ENCODE data around the gene ZCCHC17. TPM values are rescaled to one million over a fixed set of nuclear protein-coding genes. Genes with fewer than 3 reads are reported as not detected.
"Not testable (repeated sequence)": the region's sequence is repeated elsewhere in the genome, so short reads cannot be mapped to it uniquely, and the experiment has no call there.

Gene ZCCHC17
- total and polyA plus RNA-seq, 2 donors (not counting 3 experiments of a cell fraction or from before 2014, with no cell fraction given), result 32.0 to 41.4 TPM

GRCh38 chr1:31273619-31274018, 23.2 kb upstream of the ZCCHC17 start:
- H3K9ac ChIP-seq (replicated peaks; ENCODE audit: extremely low read depth, insufficient read depth, low read length), result no peak overlapping the region
- no peaks in the 10 kb centered on the region for H3K9me1 ChIP-seq (replicated peaks; ENCODE audit: control insufficient read depth, extremely low read depth, insufficient read depth, low read length)
- CTCF ChIA-PET, result interaction anchor here (1.3 to 1.8 kb wide), 2 partner anchors 10 kb away, joined by 4 read pairs; no protein-coding TSS in a partner anchor
- peaks cover 7% of the 10 kb centered on the region for H3K4me1 ChIP-seq (ENCODE audit: control insufficient read depth, extremely low read depth, insufficient read depth, low read length)
- intact Hi-C loops (cut with micrococcal nuclease), result loop anchor here (5.0 kb wide), 1 partner anchor 91 kb away; no protein-coding TSS in a partner anchor
- DNase-seq (ENCODE audit: low read depth, low spot score), result no peak
- TF ChIP-seq GATA2 (IDR thresholded peaks at IDR 0.05; ENCODE audit: insufficient read depth, insufficient read length, low read depth, low read length) (no peak), CTCF (IDR thresholded peaks at IDR 0.05; ENCODE audit: extremely low read depth in 1 of 2, insufficient read depth in 1 of 2, low read depth in 1 of 2, low read length in 2 of 2) (no peak), MYC (IDR thresholded peaks at IDR 0.05; ENCODE audit: low read depth, low read length) (no peak), MAX (IDR thresholded peaks at IDR 0.05; ENCODE audit: insufficient read depth, insufficient read length) (no peak), FOS (IDR thresholded peaks at IDR 0.05; ENCODE audit: borderline replicate concordance, insufficient read depth, low read length) (no peak), EZH2 (IDR thresholded peaks at IDR 0.05; ENCODE audit: borderline replicate concordance, low read depth, low read length, severe bottlenecking) (no peak), JUN (IDR thresholded peaks at IDR 0.05; ENCODE audit: borderline replicate concordance, insufficient read depth, insufficient read length, low read depth) (no peak), POLR2A (IDR thresholded peaks at IDR 0.05; ENCODE audit: low read depth, low read length) (no peak), POLR2AphosphoS5 (IDR thresholded peaks at IDR 0.05; ENCODE audit: insufficient read depth, low read depth, low read length) (no peak)
- H3K9me3 ChIP-seq (replicated peaks; ENCODE audit: control insufficient read depth, insufficient read depth, low read length), result no peaks in the 10 kb centered on the region
- H3K36me3 ChIP-seq (ENCODE audit: control insufficient read depth in 2 of 2, extremely low read depth in 1 of 2, insufficient read depth in 2 of 2, low read length in 2 of 2), result peaks cover 15 to 17% of the 10 kb centered on the region in 2 experiments
- H3K27me3 ChIP-seq (ENCODE audit: control insufficient read depth in 2 of 2, insufficient read depth in 2 of 2, low read length in 2 of 2), result no peaks in the 10 kb centered on the region
- dilution Hi-C loops (cut with MboI; ENCODE audit: extremely low pct_ligation_motif_present, low sequenced_read_pairs), result no loop called here
- no peak overlapping the region for H2AFZ ChIP-seq (ENCODE audit: low read depth, low read length)
- no peak overlapping the region for H3K4me2 ChIP-seq (ENCODE audit: insufficient read depth, low read length)
- no TSS peak for BruUV-seq (replicated peaks)
- peaks cover 1% of the 10 kb centered on the region for H3K79me2 ChIP-seq (ENCODE audit: control insufficient read depth, insufficient read depth, low read length)
- no peak for FAIRE-seq
- H4K20me1 ChIP-seq (replicated peaks; ENCODE audit: control insufficient read depth, extremely low read depth, insufficient read depth, low read length), result no peaks in the 10 kb centered on the region
- no peak overlapping the region for H3K4me3 ChIP-seq (replicated peaks in 1 of 3; ENCODE audit: insufficient read depth in 1 of 3, low read depth in 1 of 3, low read length in 3 of 3)
- no peak overlapping the region for H3K27ac ChIP-seq (ENCODE audit: insufficient read depth, low read depth, low read length)
- POLR2A ChIA-PET, result no interaction called here

GRCh38 chr1:31282426-31282825, 14.4 kb upstream of the ZCCHC17 start:
- H3K9ac ChIP-seq (replicated peaks; ENCODE audit: extremely low read depth, insufficient read depth, low read length); H3K79me2 ChIP-seq (ENCODE audit: control insufficient read depth, insufficient read depth, low read length); H3K9me1 ChIP-seq (replicated peaks; ENCODE audit: control insufficient read depth, extremely low read depth, insufficient read depth, low read length); intact Hi-C loops (cut with micrococcal nuclease); DNase-seq (ENCODE audit: low read depth, low spot score); BruUV-seq (replicated peaks); POLR2A ChIA-PET; H3K9me3 ChIP-seq (replicated peaks; ENCODE audit: control insufficient read depth, insufficient read depth, low read length); FAIRE-seq; H3K27ac ChIP-seq (ENCODE audit: insufficient read depth, low read depth, low read length); H3K4me2 ChIP-seq (ENCODE audit: insufficient read depth, low read length); H2AFZ ChIP-seq (ENCODE audit: low read depth, low read length); H3K27me3 ChIP-seq (ENCODE audit: control insufficient read depth in 2 of 2, insufficient read depth in 2 of 2, low read length in 2 of 2); H3K4me3 ChIP-seq (replicated peaks in 1 of 3; ENCODE audit: insufficient read depth in 1 of 3, low read depth in 1 of 3, low read length in 3 of 3); H4K20me1 ChIP-seq (replicated peaks; ENCODE audit: control insufficient read depth, extremely low read depth, insufficient read depth, low read length); H3K4me1 ChIP-seq (ENCODE audit: control insufficient read depth, extremely low read depth, insufficient read depth, low read length); CTCF ChIA-PET; dilution Hi-C loops (cut with MboI; ENCODE audit: extremely low pct_ligation_motif_present, low sequenced_read_pairs): not testable (repeated sequence)
- peaks cover 16 to 22% of the 10 kb centered on the region in 2 experiments for H3K36me3 ChIP-seq (ENCODE audit: control insufficient read depth in 2 of 2, extremely low read depth in 1 of 2, insufficient read depth in 2 of 2, low read length in 2 of 2)

GRCh38 chr1:31287791-31288190, 9.0 kb upstream of the ZCCHC17 start:
- intact Hi-C loops (cut with micrococcal nuclease); H3K9ac ChIP-seq (replicated peaks; ENCODE audit: extremely low read depth, insufficient read depth, low read length); H3K4me2 ChIP-seq (ENCODE audit: insufficient read depth, low read length); H3K9me3 ChIP-seq (replicated peaks; ENCODE audit: control insufficient read depth, insufficient read depth, low read length); dilution Hi-C loops (cut with MboI; ENCODE audit: extremely low pct_ligation_motif_present, low sequenced_read_pairs); H3K79me2 ChIP-seq (ENCODE audit: control insufficient read depth, insufficient read depth, low read length); H3K4me3 ChIP-seq (replicated peaks in 1 of 3; ENCODE audit: insufficient read depth in 1 of 3, low read depth in 1 of 3, low read length in 3 of 3); H3K27me3 ChIP-seq (ENCODE audit: control insufficient read depth in 2 of 2, insufficient read depth in 2 of 2, low read length in 2 of 2); CTCF ChIA-PET; DNase-seq (ENCODE audit: low read depth, low spot score); H2AFZ ChIP-seq (ENCODE audit: low read depth, low read length); BruUV-seq (replicated peaks); H3K4me1 ChIP-seq (ENCODE audit: control insufficient read depth, extremely low read depth, insufficient read depth, low read length); H3K9me1 ChIP-seq (replicated peaks; ENCODE audit: control insufficient read depth, extremely low read depth, insufficient read depth, low read length); H3K27ac ChIP-seq (ENCODE audit: insufficient read depth, low read depth, low read length); H4K20me1 ChIP-seq (replicated peaks; ENCODE audit: control insufficient read depth, extremely low read depth, insufficient read depth, low read length): not testable (repeated sequence)
- H3K36me3 ChIP-seq (ENCODE audit: control insufficient read depth in 2 of 2, extremely low read depth in 1 of 2, insufficient read depth in 2 of 2, low read length in 2 of 2), result peaks cover 18 to 20% of the 10 kb centered on the region in 2 experiments
- POLR2A ChIA-PET, result interaction anchor here (1.2 kb wide), 1 partner anchor 9 kb away, joined by 3 read pairs; the partner anchor contains the start of genes SNRNP40 and ZCCHC17
- peak; percentile 48 for FAIRE-seq

Measured in endothelial cell of umbilical vein (primary cell).